GM12875 (cell line): Measurements from ENCODE around the gene TAS2R14.

Experiments
- H3K4me3 ChIP-seq: one replicate; pipeline ENCODE4 v1.5.1; 2011; ENCODE audit warnings: low read depth, low read length, control low read depth
- TF ChIP-seq, protein P1 (sequence below): IDR thresholded peaks from 2 replicates; pipeline ENCODE4 v1.5.1; 2011; ENCODE audit warnings: low read depth, mild to moderate bottlenecking, control low read depth, inconsistent platforms, low read length, moderate library complexity, borderline replicate concordance; ENCODE audit not compliant: insufficient read depth

Gene TAS2R14, protein sequence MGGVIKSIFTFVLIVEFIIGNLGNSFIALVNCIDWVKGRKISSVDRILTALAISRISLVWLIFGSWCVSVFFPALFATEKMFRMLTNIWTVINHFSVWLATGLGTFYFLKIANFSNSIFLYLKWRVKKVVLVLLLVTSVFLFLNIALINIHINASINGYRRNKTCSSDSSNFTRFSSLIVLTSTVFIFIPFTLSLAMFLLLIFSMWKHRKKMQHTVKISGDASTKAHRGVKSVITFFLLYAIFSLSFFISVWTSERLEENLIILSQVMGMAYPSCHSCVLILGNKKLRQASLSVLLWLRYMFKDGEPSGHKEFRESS

DNA sequence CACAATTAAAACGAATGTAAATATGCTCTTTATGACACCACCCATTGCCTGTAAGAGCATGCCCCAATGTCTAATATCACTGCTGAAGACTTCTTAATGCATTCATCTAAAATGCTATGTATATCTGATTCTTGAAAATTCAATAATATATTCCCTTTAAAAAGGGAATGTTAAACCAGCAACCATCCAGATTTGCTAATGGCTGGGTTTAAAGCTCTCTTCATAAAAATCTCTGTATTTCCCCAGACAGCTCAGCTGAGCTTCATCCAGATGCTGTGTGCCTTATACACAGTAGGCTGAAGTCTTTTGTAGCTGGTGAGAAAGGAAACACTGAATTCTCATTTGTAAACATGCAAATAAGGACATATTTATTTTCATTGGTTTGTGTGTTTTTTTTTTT lies at the start of gene TAS2R14:
TSS of gene TAS2R14 (minus strand) at position 101 of the 400 bp plus-strand sequence. CDS start at position 45, 56 bp downstream.
- no peak within 1 kb of the TSS for H3K4me3 ChIP-seq
- TF ChIP-seq, protein P1, sequence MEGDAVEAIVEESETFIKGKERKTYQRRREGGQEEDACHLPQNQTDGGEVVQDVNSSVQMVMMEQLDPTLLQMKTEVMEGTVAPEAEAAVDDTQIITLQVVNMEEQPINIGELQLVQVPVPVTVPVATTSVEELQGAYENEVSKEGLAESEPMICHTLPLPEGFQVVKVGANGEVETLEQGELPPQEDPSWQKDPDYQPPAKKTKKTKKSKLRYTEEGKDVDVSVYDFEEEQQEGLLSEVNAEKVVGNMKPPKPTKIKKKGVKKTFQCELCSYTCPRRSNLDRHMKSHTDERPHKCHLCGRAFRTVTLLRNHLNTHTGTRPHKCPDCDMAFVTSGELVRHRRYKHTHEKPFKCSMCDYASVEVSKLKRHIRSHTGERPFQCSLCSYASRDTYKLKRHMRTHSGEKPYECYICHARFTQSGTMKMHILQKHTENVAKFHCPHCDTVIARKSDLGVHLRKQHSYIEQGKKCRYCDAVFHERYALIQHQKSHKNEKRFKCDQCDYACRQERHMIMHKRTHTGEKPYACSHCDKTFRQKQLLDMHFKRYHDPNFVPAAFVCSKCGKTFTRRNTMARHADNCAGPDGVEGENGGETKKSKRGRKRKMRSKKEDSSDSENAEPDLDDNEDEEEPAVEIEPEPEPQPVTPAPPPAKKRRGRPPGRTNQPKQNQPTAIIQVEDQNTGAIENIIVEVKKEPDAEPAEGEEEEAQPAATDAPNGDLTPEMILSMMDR, result no peak

DNA sequence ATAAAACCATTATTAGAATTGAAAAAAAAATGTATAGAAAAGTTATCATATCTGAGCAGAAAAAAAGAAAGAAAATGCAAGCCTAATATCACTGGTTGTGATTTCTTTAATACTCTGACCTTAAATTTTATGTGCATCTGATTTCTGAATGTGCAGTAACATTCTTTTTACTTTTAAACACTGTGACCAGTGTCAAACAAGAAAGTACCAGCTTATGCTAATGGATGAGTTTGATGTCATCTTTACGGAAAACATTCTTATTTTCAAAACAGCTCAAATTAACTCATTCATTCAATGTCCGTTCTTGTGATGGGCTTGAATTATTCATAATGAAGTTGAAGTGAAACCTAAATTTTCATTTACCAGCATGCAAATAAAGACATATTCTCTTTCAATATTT lies 47.7 kb upstream of the TAS2R14 start, which contains the start of gene TAS2R50:
TSS of gene TAS2R50 (minus strand) at position 101 of the 400 bp plus-strand sequence. CDS start at position 49, 52 bp downstream.
- no peak within 1 kb of the TSS for H3K4me3 ChIP-seq
- TF ChIP-seq, protein P1, result no peak

DNA sequence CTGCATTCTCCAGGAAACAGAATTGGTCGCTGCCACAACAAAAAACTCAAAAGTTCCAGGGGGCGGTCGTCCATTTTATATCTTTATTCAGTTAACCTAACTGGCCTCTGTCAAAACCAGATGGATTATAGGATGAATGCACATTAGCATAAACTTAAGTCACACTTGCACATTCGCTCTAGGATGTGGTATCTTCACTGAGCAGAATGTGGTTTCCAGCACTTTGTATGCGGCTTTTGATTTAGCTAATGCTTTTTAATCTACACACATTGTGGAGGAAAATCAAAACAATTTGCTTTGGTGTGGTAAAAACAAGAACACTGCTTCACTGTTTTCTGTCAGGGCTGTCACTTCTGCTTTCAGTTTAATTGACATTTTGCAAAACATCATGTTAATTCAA lies 43.2 kb upstream of the TAS2R14 start:
- TF ChIP-seq, protein P1, result no peak
- H3K4me3 ChIP-seq, result no peak overlapping the region

DNA sequence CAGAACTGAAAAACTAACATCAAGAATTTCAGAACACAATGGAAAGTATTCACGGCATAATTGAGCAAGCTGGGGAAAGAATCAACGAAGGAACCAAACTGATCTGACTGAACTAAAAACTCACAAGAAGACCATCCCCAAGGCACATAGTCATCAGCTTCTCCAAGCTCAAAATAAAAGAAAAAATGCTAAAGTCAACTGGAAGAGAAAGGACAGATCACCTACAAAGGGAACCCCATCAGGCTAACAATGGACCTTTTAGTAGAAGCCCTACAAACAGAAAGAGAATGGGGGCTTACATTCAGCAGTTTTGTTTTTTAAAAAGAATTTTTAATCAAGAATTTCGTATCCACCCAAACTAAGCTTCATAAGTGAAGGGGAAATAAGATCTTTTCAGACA lies 35.9 kb upstream of the TAS2R14 start:
- TF ChIP-seq, protein P1, result no peak
- H3K4me3 ChIP-seq, result no peak overlapping the region

DNA sequence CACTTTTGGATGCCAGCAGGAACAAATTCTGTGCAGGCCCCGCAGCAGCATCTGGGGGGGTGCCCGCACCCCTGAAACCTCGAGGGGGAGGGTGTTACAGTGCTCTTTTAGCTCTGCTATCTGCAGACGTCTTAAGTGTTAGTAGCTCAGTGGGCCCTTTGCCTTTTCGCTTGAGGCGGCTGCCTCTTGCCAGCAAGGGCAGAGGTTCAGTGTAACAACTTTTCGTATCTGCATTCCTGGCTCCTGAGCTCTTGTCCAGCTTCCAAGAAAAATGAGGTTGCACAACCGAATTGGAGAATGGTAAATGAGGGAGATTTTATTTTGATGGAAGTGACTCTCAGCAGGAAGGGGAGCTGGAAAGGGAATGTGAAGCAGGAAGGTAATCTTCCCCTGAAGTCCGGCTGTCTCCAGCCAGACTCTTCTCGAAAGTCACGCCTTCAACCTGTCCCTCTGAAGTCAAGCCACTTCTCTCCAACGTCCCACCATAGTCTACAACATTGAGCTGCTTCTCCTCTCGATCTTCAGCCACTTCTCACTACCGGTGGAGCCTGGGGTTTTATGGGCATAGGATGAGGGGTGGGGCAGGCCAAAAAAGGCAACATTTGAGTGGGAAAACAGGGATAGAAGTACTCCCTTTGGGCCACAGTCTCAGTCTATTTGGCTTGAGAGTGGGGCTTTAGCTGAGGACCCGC lies 29.8 kb upstream of the TAS2R14 start:
- TF ChIP-seq, protein P1, result no peak
- no peak overlapping the region for H3K4me3 ChIP-seq

DNA sequence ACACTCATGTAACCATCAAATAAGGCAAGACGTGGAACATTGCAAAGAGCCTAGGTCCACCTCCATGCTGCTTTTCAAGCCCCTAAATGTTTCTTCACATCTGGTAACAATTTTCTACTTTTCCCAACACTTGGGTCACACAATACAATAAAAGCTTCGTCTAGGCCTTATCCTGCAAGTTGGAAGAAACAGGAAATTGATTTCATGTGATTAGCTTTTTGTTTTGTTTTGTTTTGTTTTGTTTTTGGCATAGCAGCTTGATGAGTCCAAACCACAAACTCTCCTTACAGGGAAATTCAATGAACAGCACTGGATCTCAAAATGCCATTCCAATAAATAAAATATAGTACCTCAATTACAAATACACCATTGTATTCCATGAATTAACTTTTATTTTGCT lies 28.3 kb upstream of the TAS2R14 start:
- H3K4me3 ChIP-seq, result no peak overlapping the region
- TF ChIP-seq, protein P1, result no peak
